ENCODE data around the gene AFAP1. TPM values are rescaled to one million over a fixed set of nuclear protein-coding genes. Genes with fewer than 3 reads are reported as not detected.

The AFAP1 gene
- total RNA-seq, 2 experiments from 2014 or later = not detected

GRCh38 chr4:7943211-7943610 is 3.5 kb upstream of the AFAP1 start:
- ChIA-PET POLR2A (no interaction called here), CTCF (ENCODE audit: unreplicated experiment) (no interaction called here)
- no peak for TF ChIP-seq EZH2phosphoT487 (IDR thresholded peaks at IDR 0.05; ENCODE audit: borderline replicate concordance, low read depth, low read length)
- H3K79me2 ChIP-seq (ENCODE audit: insufficient read depth, low read depth, low read length) = no peaks in the 10 kb centered on the region
- intact Hi-C loops (cut with micrococcal nuclease; ENCODE audit: unreplicated experiment) = no loop called here
- BruUV-seq (replicated peaks) = no TSS peak
- H3K4me1 ChIP-seq (ENCODE audit: insufficient read depth, low read length, poor library complexity, severe bottlenecking) = no peaks in the 10 kb centered on the region
- H3K4me3 ChIP-seq (ENCODE audit: low read depth, low read length, poor library complexity, severe bottlenecking) = no peak overlapping the region
- H3K27ac ChIP-seq (ENCODE audit: low read depth, low read length, poor library complexity, severe bottlenecking) = no peak overlapping the region
- no peak for DNase-seq (ENCODE audit: low spot score)
- H4K20me1 ChIP-seq (ENCODE audit: insufficient read depth, low read length) = no peaks in the 10 kb centered on the region
- H3K4me2 ChIP-seq (ENCODE audit: low read length) = no peak overlapping the region
- no peaks in the 10 kb centered on the region for H3K36me3 ChIP-seq (ENCODE audit: insufficient read depth, low read length)
- no peaks in the 10 kb centered on the region for H3K9me3 ChIP-seq (ENCODE audit: low read length)
- no peaks in the 10 kb centered on the region for H3K9me2 ChIP-seq (ENCODE audit: insufficient read depth, low read length)
- H2AFZ ChIP-seq (ENCODE audit: low read length) = no peak overlapping the region

GRCh38 chr4:7941965-7942496 is 2.4 kb upstream of the AFAP1 start:
- intact Hi-C loops (cut with micrococcal nuclease; ENCODE audit: unreplicated experiment) = no loop called here
- Histone ChIP-seq H3K9me3 (ENCODE audit: low read length) (no peaks in the 10 kb centered on the region), H2AFZ (ENCODE audit: low read length) (no peak overlapping the region), H4K20me1 (ENCODE audit: insufficient read depth, low read length) (no peaks in the 10 kb centered on the region), H3K9me2 (ENCODE audit: insufficient read depth, low read length) (no peaks in the 10 kb centered on the region), H3K27ac (ENCODE audit: low read depth, low read length, poor library complexity, severe bottlenecking) (no peak overlapping the region), H3K36me3 (ENCODE audit: insufficient read depth, low read length) (no peaks in the 10 kb centered on the region), H3K4me2 (ENCODE audit: low read length) (no peak overlapping the region), H3K4me1 (ENCODE audit: insufficient read depth, low read length, poor library complexity, severe bottlenecking) (no peaks in the 10 kb centered on the region), H3K4me3 (ENCODE audit: low read depth, low read length, poor library complexity, severe bottlenecking) (no peak overlapping the region), H3K79me2 (ENCODE audit: insufficient read depth, low read depth, low read length) (no peaks in the 10 kb centered on the region)
- TF ChIP-seq CTCF (conservative IDR thresholded peaks at IDR 0.05; ENCODE audit: low read length) = no peak
- TF ChIP-seq EZH2phosphoT487 (IDR thresholded peaks at IDR 0.05; ENCODE audit: borderline replicate concordance, low read depth, low read length) = no peak
- POLR2A ChIA-PET = no interaction called here
- no peak for DNase-seq (ENCODE audit: low spot score)
- CTCF ChIA-PET (ENCODE audit: unreplicated experiment) = no interaction called here
- no TSS peak for BruUV-seq (replicated peaks)

GRCh38 chr4:7941111-7941964 is 1.7 kb upstream of the AFAP1 start:
- Histone ChIP-seq H2AFZ (ENCODE audit: low read length) (no peak overlapping the region), H3K27ac (ENCODE audit: low read depth, low read length, poor library complexity, severe bottlenecking) (no peak overlapping the region), H3K36me3 (ENCODE audit: insufficient read depth, low read length) (no peaks in the 10 kb centered on the region), H3K9me3 (ENCODE audit: low read length) (no peaks in the 10 kb centered on the region), H3K9me2 (ENCODE audit: insufficient read depth, low read length) (no peaks in the 10 kb centered on the region), H3K79me2 (ENCODE audit: insufficient read depth, low read depth, low read length) (no peaks in the 10 kb centered on the region), H3K4me2 (ENCODE audit: low read length) (no peak overlapping the region), H3K4me1 (ENCODE audit: insufficient read depth, low read length, poor library complexity, severe bottlenecking) (no peaks in the 10 kb centered on the region), H4K20me1 (ENCODE audit: insufficient read depth, low read length) (no peaks in the 10 kb centered on the region), H3K4me3 (ENCODE audit: low read depth, low read length, poor library complexity, severe bottlenecking) (no peak overlapping the region)
- BruUV-seq (replicated peaks) = no TSS peak
- TF ChIP-seq EZH2phosphoT487 (IDR thresholded peaks at IDR 0.05; ENCODE audit: borderline replicate concordance, low read depth, low read length) (no peak), CTCF (conservative IDR thresholded peaks at IDR 0.05; ENCODE audit: low read length) (no peak)
- intact Hi-C loops (cut with micrococcal nuclease; ENCODE audit: unreplicated experiment) = no loop called here
- ChIA-PET CTCF (ENCODE audit: unreplicated experiment) (no interaction called here), POLR2A (no interaction called here)
- no peak for DNase-seq (ENCODE audit: low spot score)
